Glomerular visceral epithelial cell (primary cell): ENCODE data around the gene CSF3R.

Source experiments
- DNase-seq: peaks from one replicate; pipeline ENCODE4 v3.0.0-alpha.2; 2016; ENCODE audit errors: extremely low spot score

Gene CSF3R

DNA sequence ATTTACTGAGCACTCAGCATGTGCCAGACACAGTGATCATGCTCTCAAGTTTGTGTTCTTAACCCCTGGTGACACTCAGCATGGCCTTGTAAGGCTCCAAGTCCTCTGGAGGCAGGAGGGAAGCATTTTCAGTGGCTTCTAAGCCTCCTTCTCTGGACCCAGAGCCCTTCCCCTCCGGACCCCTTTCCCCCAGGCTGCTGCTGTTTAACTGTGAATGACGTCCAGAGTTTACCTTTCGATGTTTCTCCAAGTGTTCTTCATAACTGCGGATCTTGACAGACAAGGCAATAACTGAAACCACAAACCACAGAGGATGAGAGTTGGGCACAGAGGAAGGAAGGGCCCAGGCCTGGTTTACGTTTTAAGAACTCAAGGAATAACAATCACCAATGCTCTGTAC, 25.0 kb downstream of the CSF3R start:
- DNase-seq = no peak

DNA sequence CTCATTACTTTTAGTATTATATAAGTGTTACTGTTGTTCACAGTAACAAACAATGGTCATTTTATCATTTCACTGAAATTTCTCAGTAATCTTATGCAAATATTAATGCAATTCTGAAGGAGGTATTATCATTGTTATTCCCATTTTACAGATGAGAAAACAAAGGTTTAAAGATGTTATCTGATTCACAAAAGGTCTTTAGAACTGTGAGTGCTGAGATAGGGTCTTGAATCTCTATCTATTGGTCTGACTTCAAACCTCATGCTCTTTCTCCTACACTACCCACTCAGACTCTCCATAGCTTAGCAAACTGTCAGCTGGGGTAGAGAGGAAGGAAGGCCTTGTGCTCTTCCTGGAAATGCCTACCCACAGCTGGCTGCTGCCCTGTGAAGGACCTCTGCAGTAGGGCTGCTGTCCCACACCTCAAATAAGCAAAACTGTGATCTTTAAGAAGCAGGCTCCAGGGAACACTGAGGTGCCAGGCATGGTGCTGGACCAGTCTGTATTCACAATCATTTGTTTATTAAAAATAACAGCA, 26.3 kb downstream of the CSF3R start:
- DNase-seq = no peak

DNA sequence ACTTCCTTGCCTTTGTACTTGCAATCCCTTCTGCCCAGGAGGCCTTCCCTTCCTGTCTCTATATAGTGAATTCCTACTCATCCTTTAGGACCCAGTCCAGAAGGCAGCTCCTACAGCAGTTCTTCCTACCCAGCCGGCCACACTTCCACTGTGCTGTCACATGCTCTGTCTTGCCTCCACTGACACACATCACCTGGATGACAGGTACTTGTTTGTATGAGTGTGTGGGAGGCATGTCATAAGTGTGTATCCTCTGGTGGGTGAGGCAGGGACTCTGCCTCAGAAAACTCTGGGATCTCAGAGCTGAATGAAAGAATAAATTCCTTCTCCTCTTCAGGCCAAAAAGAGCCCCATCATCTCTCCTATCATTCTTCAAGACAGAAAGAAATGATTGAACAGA, 27.3 kb downstream of the CSF3R start:
- DNase-seq = no peak

DNA sequence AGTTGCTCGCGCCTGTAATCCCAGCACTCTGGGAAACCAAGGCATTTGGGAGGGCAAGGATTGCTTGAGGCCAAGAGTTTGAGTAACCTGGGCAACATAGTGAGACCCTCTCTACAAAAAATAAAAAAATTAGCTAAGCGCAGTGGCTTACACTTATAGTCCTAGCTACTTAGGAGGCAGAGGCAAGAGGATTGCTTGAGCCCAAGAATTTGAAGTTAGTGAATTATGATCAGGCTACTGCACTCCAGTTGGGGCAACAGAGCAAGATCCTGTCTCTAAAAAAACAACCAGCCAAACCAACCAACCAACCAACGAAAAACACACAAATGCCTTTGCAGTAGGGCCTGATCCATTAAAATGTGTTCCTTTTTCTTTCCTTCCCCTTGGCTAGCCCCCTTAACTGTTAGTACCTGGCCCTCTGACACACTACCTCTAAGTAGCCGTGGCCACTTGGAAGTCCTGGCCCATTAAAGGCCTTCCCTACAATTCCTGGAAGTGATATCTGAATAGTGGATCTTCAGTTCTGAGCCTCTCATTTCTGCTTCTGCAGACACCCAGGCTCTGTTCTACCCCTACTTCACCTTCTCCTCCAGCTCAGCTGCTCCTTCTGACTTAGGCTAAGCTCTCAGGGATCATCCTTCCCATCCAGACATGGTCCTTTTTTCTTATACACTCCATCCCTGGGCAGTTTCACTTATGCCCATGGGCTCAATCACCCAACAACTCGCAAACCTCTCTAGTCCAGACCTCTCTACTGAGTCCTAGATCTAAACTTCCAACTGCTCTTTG, 28.9 kb downstream of the CSF3R start:
- no peak for DNase-seq

DNA sequence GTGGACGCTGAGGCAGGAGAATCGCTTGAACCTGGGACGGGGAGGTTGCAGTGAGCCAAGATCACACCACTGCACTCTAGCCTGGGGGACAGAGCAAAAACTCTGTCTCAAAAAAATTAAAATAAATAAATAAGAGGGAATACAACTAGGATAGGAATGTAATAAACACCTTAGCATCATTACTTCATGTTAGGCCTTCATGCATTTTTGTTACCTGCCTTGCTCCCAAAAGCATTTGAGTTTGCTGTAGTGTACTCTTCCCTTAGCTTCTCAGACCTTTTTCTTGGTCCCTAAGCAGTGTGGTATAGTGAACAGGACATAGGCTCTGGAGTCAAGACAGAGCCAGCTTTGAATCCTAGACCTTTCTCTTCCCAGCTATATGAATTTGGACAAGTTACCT, 29.7 kb downstream of the CSF3R start:
- DNase-seq = no peak

DNA sequence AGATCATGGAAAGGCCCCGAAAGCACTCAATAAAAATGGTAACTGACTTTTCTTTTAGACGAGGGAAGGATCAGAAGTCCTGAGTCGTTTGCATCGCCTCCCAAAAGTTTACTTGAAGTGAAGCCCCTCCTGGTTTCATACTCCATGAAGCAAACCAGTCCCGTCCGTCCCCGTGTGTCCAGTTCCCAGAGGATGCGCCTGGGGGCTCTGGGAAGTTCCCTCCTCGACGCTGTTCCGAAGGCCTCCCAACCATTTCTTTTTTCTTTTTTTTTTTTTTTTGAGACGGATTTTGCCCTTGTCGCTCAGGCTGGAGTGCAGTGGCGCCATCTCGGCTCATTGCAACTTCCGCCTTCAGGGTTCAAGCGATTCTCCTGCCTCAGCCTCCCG, 31.8 kb downstream of the CSF3R start:
- DNase-seq = no peak

DNA sequence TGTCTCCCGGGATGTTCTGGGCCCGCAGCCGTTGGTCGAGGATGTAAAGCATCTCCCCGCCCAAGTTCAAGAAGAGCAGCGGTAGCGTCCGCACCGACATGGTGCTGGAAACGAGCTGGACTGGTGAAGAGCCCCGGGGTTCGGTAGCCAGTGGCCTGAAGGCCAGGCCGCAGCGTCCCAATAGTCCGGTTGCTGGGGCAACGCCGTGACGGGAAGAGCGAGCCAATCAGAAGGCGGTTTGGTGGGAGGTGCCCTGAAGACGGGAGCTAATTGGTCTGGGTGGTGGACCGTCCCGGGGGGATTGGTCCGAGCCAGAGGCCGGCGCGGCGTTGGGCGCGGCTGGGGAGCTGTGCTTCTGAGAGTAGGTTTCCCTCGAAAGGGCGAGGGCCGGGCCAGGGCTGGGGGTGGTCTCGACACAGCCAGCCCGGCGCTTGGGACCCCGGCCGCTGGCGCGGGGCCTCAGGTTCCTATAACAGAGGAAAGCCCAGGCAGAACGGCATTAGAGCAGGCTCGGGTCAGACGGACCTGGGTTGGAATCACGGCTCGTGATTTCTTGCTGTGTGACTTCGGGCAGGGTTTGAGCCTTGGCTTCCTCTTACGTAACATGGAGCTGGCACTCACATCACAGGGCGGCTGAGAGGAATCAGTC, 32.3 kb downstream of the CSF3R start, which contains the start of gene OSCP1:
Gene OSCP1 (minus strand): TSS at position 182 of the 649 bp plus-strand sequence. CDS start 82 bp downstream, at position 100.
- DNase-seq = peak; percentile 96

DNA sequence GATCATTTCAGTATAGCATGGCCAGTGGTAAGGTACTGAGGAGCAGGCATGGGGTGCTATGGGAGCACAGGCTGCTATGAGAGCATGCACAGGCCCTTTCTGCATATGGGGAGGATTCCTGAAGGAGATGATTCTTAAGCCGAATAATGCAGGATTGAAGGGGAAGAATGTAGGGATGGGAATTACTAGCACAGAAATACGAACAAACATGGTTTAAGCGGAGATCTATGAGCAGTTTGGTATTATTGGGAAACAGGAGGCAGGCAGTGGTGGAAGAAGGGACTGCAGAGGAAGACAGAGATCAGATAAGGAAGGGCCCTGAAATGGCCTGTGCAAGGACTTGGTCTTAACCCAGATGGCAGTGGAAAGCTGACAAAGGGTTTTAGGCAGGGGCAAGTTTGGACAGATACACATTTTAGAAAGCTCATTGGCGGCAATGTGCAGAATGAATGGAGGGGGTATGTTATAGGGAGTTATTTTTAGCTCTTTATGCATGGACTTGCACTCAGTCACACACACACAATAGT, 34.1 kb downstream of the CSF3R start:
- no peak for DNase-seq

DNA sequence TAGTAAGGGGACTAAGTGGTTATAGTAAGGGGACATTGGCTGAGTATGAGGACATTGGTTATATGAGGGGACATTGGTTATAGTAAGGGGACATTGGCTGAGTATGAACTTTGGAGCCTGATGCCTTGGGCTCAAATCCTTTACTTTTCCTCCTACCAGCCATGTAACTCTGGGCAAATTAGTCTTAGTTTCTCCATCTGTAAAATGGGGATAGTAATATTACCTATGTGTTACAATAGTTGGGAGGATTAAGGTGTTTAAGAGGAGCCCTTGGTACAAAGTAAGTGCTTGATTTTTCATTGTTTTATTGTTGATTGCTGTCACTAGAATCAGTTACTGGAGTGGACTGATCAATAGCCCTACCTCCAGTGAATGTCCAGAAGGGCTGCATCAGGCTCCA, 35.3 kb downstream of the CSF3R start:
- DNase-seq = no peak

DNA sequence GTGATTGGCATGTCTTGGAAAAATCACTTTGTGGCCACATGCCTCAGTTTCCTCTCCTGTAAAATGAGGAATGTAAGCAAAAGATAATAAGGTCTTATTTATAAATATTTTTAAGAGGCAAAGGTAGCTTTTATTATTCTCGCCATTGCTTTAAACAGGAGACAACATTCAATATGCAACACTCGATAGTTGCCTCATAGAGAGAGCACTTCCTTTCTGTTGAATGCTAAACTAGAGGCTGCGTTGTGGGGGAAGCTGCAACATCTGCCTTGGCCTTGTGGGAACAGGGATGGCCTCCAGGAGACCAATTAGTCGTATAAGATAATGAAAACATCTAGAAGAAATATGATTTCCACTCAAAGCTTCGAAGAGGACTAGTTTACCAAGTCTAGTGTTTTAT, 36.0 kb downstream of the CSF3R start:
- no peak for DNase-seq

DNA sequence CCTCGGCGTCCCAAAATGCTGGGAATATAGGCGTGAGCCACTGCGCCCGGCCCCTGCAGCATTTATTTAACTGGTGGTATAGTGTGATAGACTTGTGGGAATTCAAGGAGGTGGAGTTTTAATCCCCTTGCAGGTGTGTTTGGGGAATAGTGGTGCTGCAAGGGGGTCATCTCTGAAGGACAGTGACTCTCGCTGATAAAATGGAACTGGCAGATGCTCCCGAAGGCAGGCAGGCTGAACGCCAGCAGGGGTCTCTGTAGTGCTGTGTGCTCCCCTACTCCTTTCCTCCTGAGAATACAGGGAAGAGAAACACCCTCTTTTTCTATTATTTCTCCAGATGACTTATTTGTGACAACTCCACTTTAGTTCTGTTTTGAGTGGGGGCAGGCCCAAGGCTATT, 36.4 kb downstream of the CSF3R start:
- DNase-seq = no peak

DNA sequence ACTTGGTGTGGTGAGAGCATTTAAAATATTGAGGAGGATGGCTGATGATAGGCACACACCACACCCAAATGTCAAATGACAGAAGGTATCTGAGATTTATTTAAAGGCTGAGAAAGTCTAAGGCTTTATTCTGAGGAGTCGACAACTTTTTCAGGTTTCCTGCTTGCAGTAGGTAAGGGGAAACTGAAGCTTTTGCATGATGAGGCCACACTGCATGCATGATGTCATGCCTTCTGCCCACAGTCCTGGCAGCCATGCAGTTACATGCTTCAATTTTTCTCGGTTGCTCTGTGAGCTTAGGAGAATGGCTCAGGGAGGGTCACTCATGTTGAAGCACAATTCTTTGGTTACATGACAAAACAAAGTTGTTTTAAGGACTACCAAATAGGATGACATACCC, 39.4 kb downstream of the CSF3R start:
- no peak for DNase-seq

DNA sequence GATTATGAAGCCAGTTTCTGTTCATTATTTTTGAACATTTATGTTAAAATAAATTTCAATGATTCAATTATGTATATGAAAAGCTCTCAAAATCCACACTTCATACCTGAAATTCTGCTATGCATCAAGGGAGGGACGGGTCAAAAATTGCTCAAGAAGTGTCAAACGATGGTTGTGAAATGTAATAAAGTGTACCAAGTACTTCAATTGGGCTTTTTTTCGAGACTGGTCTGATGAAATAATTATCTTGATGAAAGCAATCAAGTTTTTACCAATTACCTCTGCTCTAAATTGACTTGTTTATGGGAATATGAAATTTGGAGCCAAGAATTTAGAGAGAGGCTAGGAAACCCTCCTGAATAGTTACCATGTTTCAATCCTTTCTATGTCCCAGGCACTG, 40.4 kb downstream of the CSF3R start:
- no peak for DNase-seq

DNA sequence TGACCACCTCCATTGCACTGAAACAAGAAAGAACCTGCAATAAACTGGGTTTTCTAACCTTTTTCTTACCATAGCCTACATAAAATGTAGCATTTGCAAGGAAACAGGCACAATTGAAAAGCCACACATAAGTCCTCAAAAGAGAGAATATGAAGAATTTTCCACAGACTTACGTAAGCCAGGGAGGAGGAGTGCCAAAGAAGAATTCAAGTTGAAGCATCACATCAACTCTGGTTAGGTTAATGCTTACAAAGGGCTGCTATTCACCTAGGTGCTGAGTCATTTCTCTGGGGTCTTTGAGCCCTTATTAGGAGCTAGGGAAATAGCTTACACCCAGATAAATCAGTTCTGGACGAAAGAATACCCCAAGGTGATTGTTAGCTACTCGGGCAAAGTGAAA, 42.1 kb downstream of the CSF3R start:
- DNase-seq = no peak

DNA sequence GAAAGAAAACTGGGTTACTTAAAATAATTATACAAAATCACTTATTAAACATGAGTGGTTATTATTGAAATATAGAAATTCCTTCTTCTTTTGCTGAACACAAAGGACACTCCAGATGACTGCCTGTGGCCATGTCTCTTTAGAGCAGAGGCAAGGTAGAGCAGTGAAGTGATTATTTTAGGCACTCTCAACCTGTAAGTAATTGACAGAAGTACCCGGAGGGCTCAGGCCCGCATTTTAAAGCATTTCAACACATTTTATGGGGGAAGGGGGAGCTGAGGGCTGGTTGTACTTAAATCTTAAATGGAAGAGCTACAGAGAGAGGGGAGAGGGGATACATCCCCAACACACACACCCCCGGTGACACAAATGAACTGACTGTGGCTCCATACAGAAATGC, 42.7 kb downstream of the CSF3R start:
- no peak for DNase-seq

DNA sequence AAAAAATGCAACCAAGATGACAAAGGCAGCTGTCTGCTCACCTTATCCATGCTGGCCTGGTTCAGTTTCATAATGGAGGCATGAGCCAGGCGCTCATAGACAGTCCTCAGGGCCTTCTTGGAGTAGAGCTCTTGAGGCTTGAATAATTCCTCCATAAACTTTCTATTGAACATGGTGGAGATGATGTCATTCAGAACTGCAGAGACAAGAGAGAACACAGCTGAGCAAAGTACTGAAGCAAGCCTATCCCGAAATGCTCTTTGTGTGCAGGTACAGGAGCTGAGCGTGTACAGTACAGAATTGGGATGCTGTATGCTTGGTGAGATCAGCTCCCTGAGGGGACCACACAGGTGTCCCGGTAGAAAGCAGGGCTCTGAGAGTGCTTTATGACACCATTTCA, 44.0 kb downstream of the CSF3R start:
- no peak for DNase-seq

DNA sequence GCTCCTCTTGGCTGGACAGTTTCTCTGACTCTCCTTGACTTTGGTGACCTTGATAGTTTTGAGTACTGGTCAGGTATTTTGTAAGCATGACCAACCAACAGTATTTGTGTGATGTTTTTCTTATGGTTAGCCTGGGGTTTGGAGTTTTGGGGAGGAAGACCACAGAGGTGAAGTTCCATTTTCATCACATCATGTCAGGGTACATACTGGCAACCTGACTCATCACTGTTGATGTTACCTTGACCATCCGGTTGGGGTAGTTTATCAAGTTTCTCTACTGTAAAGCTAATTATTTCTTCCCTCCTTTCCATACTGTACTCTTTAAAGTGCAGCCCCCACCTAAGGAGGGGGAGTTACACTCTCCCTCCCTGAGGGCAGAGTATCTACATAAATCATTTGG, 45.9 kb downstream of the CSF3R start:
- peak; percentile 60 for DNase-seq

DNA sequence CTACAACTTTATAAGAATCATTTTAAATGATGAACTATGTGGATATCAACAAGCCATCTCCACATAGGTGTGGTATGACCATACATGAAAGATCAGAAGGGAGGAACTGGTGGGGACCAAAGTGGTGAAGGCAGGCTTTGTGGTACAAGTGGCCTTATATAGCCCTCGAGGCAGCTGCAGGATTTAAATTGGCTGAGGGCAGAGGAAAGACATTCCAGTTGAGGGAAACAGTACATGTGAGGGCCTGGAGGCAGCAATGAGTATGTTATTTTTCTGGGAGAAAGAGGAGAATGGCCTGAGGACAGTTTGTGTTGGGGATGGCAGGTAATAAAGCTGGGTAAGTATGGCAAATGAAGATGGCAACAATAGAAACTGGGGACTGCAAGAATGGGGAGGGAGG, 49.6 kb downstream of the CSF3R start:
- no peak for DNase-seq

DNA sequence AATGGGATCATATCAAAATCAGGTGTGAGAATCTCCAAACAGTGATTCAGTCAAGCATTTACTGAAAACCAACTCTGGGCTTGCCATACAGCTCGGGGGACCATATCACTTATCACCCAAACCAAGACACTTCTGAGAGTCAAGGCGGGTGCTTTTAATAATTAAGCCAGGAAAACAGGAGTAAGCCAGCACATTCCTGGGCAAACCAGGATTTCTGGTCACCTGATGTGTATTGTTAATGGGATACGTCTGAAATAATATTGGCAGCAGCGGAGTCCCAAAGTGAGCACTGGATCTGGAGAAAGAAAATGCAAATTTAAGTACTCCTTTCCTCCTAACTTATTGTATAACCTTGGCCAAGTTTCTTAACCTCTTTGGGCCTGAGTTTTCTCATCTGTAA, 50.1 kb downstream of the CSF3R start:
- DNase-seq = peak; percentile 69

DNA sequence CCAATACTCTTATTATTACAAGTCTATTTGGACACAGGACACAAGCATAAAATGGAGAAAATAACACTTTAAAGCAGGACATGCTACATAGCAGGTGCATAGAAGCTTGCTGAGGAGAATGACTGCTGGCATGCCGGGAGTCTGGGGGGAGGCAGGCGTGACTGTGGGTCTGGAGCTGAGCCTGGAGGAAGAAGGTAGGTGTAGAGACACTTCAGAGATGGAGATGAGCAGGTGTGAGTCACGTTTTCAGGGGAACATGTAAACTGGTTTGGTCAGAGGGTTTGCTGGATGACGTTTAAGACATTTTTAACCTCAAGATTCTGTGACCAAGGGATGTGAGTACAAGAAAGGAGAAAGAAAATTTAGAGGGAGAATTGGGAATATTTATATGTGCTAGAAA, 56.9 kb downstream of the CSF3R start:
- DNase-seq = no peak

DNA sequence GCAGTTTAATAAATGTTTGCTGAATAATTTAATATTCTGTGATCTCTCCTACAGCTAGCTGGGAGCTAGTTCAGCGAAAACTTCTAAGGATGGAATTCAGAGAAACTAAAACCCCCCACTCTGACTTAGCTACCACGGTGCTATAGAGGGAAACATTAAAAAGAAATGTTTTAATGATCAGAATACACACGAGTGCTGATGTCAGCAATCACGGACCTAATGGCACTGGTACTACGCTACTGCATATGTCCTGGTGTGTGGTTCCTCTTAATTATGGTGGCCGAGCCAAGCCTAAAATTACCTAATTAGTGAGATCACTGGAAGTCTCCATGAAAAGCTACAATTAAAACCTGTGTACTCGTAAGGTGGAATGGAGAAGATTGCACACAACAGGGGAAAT, 61.1 kb downstream of the CSF3R start:
- DNase-seq = no peak

DNA sequence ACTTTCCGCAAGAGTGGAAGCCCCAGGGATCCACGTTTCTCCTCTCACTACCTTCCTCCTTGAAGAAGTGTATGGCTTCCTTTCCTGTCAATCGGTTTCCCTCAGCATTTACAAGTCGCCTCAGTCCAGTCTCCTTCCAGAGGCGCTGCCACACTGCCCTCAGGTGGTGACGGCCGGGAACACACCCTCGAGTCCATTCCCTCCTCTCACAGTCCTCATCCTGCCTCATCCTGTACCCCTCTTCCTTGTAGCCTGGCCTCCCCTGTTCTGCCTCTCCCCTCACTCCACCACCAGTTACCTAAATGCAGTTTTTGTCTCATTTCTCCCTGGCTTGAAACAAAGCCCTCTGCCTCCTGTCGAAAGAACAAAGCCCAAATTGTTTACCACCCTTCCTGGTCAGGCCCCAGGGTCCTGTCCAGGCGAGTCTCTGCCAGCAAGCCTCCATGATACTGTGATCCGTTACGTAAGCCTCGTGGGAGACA, 61.8 kb downstream of the CSF3R start:
- DNase-seq = peak; percentile 88

DNA sequence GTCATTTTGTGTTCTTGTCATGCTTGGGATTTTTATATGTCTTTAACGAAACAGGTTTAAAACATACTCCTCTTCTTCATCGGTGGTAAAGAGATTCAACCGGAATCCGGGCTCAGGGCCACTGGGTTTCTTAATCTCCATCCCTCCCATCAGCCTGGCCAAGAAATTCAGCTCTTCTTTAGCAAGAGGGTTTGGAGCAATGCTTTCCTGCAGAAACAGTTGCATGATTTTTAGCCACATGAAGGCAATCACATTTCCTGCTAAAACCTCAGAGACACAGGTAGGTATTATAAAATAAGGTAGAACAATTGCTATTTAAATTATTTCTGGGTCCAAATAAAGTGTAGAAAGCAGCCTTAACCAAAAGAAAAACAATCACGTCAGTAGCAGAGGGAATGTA, 62.3 kb downstream of the CSF3R start:
- DNase-seq = no peak
